ENCODE measurements around the gene RAB11FIP4. TPM values are rescaled to one million over a fixed set of nuclear protein-coding genes. Genes with fewer than 3 reads are reported as not detected.

Gene RAB11FIP4
- total and polyA plus RNA-seq, 2 experiments from 2014 or later = 8.8 to 23.4 TPM

GRCh38 chr17:31522987-31523495 is 131.6 kb downstream of the RAB11FIP4 start:
- Histone ChIP-seq H3K36me3 (no peaks in the 10 kb centered on the region), H3K27ac (no peak overlapping the region), H3K27me3 (no peaks in the 10 kb centered on the region), H3K4me3 (no peak overlapping the region), H3K4me1 (ENCODE audit: low read depth) (no peaks in the 10 kb centered on the region), H3K9me3 (ENCODE audit: low read depth) (no peaks in the 10 kb centered on the region)
- no peak for DNase-seq (ENCODE audit: low read depth in 1 of 2, low spot score in 1 of 2)
- TF ChIP-seq, protein P1, sequence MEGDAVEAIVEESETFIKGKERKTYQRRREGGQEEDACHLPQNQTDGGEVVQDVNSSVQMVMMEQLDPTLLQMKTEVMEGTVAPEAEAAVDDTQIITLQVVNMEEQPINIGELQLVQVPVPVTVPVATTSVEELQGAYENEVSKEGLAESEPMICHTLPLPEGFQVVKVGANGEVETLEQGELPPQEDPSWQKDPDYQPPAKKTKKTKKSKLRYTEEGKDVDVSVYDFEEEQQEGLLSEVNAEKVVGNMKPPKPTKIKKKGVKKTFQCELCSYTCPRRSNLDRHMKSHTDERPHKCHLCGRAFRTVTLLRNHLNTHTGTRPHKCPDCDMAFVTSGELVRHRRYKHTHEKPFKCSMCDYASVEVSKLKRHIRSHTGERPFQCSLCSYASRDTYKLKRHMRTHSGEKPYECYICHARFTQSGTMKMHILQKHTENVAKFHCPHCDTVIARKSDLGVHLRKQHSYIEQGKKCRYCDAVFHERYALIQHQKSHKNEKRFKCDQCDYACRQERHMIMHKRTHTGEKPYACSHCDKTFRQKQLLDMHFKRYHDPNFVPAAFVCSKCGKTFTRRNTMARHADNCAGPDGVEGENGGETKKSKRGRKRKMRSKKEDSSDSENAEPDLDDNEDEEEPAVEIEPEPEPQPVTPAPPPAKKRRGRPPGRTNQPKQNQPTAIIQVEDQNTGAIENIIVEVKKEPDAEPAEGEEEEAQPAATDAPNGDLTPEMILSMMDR (IDR thresholded peaks at IDR 0.05; ENCODE audit: low read depth, low read length) = no peak

DNA sequence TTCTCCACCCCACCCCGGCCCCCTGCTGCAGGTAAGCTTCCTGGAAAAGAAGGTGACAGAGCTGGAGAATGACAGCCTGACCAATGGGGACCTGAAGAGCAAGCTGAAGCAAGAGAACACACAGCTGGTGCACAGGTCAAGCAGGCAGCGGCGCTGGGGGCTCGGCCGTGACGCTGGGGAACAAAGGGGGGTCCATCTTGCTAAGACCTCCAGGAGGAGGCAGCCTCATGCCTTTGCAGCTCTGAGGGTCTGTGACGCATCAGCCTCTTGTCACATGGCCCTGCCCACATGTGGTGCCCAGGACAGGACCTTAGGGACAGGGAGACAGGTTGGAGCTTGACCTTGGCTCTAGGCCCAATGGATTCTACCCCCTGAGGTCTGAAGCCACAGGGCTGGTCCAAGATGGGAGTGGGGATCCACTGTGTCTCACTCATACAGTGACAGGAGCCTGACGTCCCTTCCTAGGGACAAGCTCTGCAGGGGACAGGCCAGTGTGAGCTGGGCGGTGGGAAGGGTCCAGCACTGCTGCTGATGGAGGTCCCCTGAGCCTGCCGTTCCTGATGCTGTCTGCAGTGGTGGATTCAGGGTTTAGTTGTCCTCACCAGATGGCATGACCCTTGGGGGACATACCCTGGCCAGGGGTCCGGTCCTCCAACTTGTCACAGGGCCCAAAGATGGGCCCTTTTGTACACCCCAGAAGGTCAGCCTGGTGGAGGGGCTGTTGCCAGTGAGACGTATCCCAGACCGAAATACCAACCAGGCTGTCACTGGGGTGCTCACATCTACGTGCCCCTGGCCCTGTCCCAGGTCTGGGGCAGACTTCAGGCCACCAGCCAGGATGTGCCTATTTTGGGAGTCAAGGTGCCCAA is 132.6 kb downstream of the RAB11FIP4 start:
- no peaks in the 10 kb centered on the region for H3K9me3 ChIP-seq (ENCODE audit: low read depth)
- DNase-seq (ENCODE audit: low read depth in 1 of 2, low spot score in 1 of 2) = no peak

GRCh38 chr17:31524926-31525800 is 133.7 kb downstream of the RAB11FIP4 start:
- no peaks in the 10 kb centered on the region for H3K27me3 ChIP-seq
- no peaks in the 10 kb centered on the region for H3K9me3 ChIP-seq (ENCODE audit: low read depth)
- H3K36me3 ChIP-seq = no peaks in the 10 kb centered on the region
- H3K4me1 ChIP-seq (ENCODE audit: low read depth) = no peaks in the 10 kb centered on the region
- H3K27ac ChIP-seq = no peak overlapping the region
- no peak overlapping the region for H3K4me3 ChIP-seq
- peak; percentile 88 to 97 for DNase-seq (ENCODE audit: low read depth in 1 of 2, low spot score in 1 of 2)
- TF ChIP-seq, protein P1 (IDR thresholded peaks at IDR 0.05; ENCODE audit: low read depth, low read length) = peak; percentile 91

More for the DNA sequence above, 132.6 kb downstream of the RAB11FIP4 start:
- TF ChIP-seq, protein P1 (IDR thresholded peaks at IDR 0.05; ENCODE audit: low read depth, low read length) = no peak
- no peaks in the 10 kb centered on the region for H3K27me3 ChIP-seq
- H3K36me3 ChIP-seq = no peaks in the 10 kb centered on the region
- H3K4me1 ChIP-seq (ENCODE audit: low read depth) = no peaks in the 10 kb centered on the region
- no peak overlapping the region for H3K4me3 ChIP-seq
- no peak overlapping the region for H3K27ac ChIP-seq

DNA sequence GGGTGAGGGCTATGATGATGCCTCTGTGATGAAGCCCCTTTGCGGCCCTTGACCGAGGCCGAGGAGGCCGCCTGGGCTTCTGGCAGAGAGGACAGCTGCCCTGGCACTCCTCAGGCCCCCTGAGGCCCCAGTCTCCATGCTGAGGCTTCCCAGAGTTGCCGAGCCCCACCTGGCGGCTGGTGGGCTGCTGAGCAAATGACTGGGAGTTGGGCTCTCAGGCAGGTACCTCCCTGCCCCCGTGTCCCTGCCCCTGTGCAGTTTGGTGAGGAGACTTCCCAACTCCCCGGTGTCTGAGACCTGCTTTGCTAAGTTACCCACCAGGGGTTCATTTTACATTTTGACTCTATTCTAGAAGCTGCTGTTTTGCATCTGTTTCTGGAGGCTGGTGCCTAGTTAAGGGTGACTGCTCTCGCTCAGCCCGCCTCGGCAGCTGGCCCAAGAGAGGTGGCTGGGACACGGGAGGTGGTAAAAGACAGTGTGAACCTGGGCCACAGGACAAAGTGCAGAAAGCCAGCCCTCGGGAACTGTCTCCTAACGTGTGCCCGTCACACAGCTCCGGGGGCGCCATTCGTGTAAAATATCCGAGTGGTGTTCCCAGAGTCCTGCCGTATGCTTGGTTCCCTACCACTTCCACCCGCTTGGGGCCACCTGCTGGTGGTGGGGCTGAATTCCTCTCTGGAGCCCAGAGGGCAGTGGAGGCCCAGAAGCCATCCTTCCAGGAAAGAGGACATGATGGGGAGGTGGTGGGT is 134.5 kb downstream of the RAB11FIP4 start:
- Histone ChIP-seq H3K27me3 (no peaks in the 10 kb centered on the region), H3K4me1 (ENCODE audit: low read depth) (no peaks in the 10 kb centered on the region), H3K9me3 (ENCODE audit: low read depth) (no peaks in the 10 kb centered on the region), H3K36me3 (no peaks in the 10 kb centered on the region), H3K4me3 (no peak overlapping the region), H3K27ac (no peak overlapping the region)
- no peak for DNase-seq (ENCODE audit: low read depth in 1 of 2, low spot score in 1 of 2)
- TF ChIP-seq, protein P1 (IDR thresholded peaks at IDR 0.05; ENCODE audit: low read depth, low read length) = peak; percentile 26

DNA sequence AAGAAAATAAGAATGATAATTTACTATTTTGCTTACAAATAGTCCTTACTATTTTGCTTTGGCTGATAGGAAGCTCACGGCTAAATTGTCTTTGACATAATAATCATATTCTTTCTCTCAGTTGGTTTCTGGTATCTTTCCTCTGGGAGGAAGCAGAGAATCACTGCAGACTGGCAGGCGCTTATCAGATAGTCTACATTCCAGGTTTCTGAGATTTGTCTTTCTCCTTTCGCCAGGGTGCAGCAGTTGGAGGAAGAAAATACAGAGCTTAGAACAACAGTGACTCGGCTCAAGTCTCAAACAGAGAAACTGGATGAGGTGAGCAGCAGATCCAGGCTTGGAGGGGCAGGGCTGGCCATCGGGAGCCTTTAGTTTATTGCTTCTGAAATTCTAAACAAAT is 136.1 kb downstream of the RAB11FIP4 start:
- no peak overlapping the region for H3K4me3 ChIP-seq
- no peaks in the 10 kb centered on the region for H3K36me3 ChIP-seq
- H3K27me3 ChIP-seq = no peaks in the 10 kb centered on the region
- H3K4me1 ChIP-seq (ENCODE audit: low read depth) = no peaks in the 10 kb centered on the region
- TF ChIP-seq, protein P1 (IDR thresholded peaks at IDR 0.05; ENCODE audit: low read depth, low read length) = peak; percentile 16
- DNase-seq (ENCODE audit: low read depth in 1 of 2, low spot score in 1 of 2) = peak in 1 of 2 donors; percentile 62
- no peak overlapping the region for H3K27ac ChIP-seq
- no peaks in the 10 kb centered on the region for H3K9me3 ChIP-seq (ENCODE audit: low read depth)

Data from cardiac muscle cell (in vitro differentiated cells and primary cell).